Mesodermal cell (in vitro differentiated cells): ENCODE data around the gene REEP6.
A peak's percentile ranks its signal among the peaks of the same experiment; 100 is the strongest.

ENCODE experiments used
- H3K27ac ChIP-seq: 2 replicates; pipeline ENCODE4 v1.7.0; 2013; ENCODE audit warnings: mild to moderate bottlenecking, low read depth, low read length, moderate library complexity; ENCODE audit not compliant: severe bottlenecking
- H3K36me3 ChIP-seq: 2 replicates; pipeline ENCODE4 v1.7.1; 2013; ENCODE audit warnings: mild to moderate bottlenecking, low read length, moderate library complexity; ENCODE audit not compliant: control insufficient read depth, insufficient read depth
- H3K4me1 ChIP-seq: one replicate; pipeline ENCODE4 v1.7.1; 2013; ENCODE audit warnings: mild to moderate bottlenecking, low read length; ENCODE audit not compliant: insufficient read depth, control insufficient read depth, poor library complexity, severe bottlenecking
- H3K4me3 ChIP-seq: 2 replicates; pipeline ENCODE4 v1.7.0; 2013; ENCODE audit warnings: low read length, control low read depth, mild to moderate bottlenecking; ENCODE audit not compliant: insufficient read depth, poor library complexity, severe bottlenecking; ENCODE audit errors: extremely low read depth
- H3K9me3 ChIP-seq: 2 replicates; pipeline ENCODE4 v1.7.1; 2013; ENCODE audit warnings: mild to moderate bottlenecking, low read length, moderate library complexity; ENCODE audit not compliant: control insufficient read depth
- WGBS, 2 experiments: methylation state at CpG; one replicate each; pipeline ENCODE4 v1.1.5; 2013; ENCODE audit warnings: missing lambda C conversion rate in 2 of 2; ENCODE audit not compliant: insufficient coverage in 2 of 2; 5-methylcytosine and 5-hydroxymethylcytosine counted together

REEP6 gene

GRCh38 chr19:1522838-1523237, 31.9 kb downstream of the REEP6 start:
- Histone ChIP-seq H3K4me1 (no peaks in the 10 kb centered on the region), H3K4me3 (no peak overlapping the region), H3K27ac (no peak overlapping the region), H3K36me3 (no peaks in the 10 kb centered on the region), H3K9me3 (no peaks in the 10 kb centered on the region)
- 75 to 82% methylated on average over 15 to 18 of the region's 18 CpGs for WGBS, 2 experiments

GRCh38 chr19:1523412-1524286, 32.7 kb downstream of the REEP6 start, which contains the start of gene PLK5:
PLK5 (plus strand) TSS chr19:1524077; CDS start chr19:1526997, 2,920 bp downstream.
- peak within 1 kb of the TSS; percentile 2 for H3K4me3 ChIP-seq
- WGBS, 2 experiments: 11 to 20% methylated on average over 47 to 60 of the region's 92 CpGs

GRCh38 chr19:1524287-1524971, 33.4 kb downstream of the REEP6 start:
- 19 to 22% methylated on average over 25 to 31 of the region's 49 CpGs for WGBS, 2 experiments

More at GRCh38 chr19:1523412-1524286, 32.7 kb downstream of the REEP6 start, which contains the start of gene PLK5:
- Histone ChIP-seq H3K36me3 (no peaks in the 10 kb centered on the region), H3K4me1 (no peaks in the 10 kb centered on the region), H3K9me3 (no peaks in the 10 kb centered on the region), H3K27ac (no peak within 1 kb of the TSS)

GRCh38 chr19:1524972-1525325, 34.0 kb downstream of the REEP6 start:
- H3K4me1 ChIP-seq: no peaks in the 10 kb centered on the region
- no peak overlapping the region for H3K27ac ChIP-seq
- no peak overlapping the region for H3K4me3 ChIP-seq
- 69 to 79% methylated on average over 16 of the region's 17 CpGs for WGBS, 2 experiments
- no peaks in the 10 kb centered on the region for H3K9me3 ChIP-seq
- H3K36me3 ChIP-seq: no peaks in the 10 kb centered on the region

More at GRCh38 chr19:1524287-1524971, 33.4 kb downstream of the REEP6 start:
- H3K9me3 ChIP-seq: no peaks in the 10 kb centered on the region
- H3K4me1 ChIP-seq: no peaks in the 10 kb centered on the region
- no peak overlapping the region for H3K27ac ChIP-seq
- H3K4me3 ChIP-seq: peak overlapping the region; percentile 2
- H3K36me3 ChIP-seq: no peaks in the 10 kb centered on the region

- no peaks in the 10 kb centered on the region for H3K9me3 ChIP-seq
- no peak overlapping the region for H3K4me3 ChIP-seq
- H3K4me1 ChIP-seq: no peaks in the 10 kb centered on the region
- no peaks in the 10 kb centered on the region for H3K36me3 ChIP-seq
- 65 to 68% methylated on average over 29 to 31 of the region's 31 CpGs for WGBS, 2 experiments
- H3K27ac ChIP-seq: no peak overlapping the region
Measured at GRCh38 chr19:1525343-1525742, 34.4 kb downstream of the REEP6 start.

- 79 to 87% methylated on average over 22 to 25 of the region's 33 CpGs for WGBS, 2 experiments
- Histone ChIP-seq H3K36me3 (no peaks in the 10 kb centered on the region), H3K4me3 (no peak overlapping the region), H3K9me3 (no peaks in the 10 kb centered on the region), H3K4me1 (no peaks in the 10 kb centered on the region), H3K27ac (no peak overlapping the region)
Measured at GRCh38 chr19:1526066-1526778, 35.2 kb downstream of the REEP6 start.

GRCh38 chr19:1526979-1527649, 36.1 kb downstream of the REEP6 start:
- no peak overlapping the region for H3K4me3 ChIP-seq
- 83 to 89% methylated on average over 13 to 14 of the region's 18 CpGs for WGBS, 2 experiments
- no peaks in the 10 kb centered on the region for H3K36me3 ChIP-seq
- no peaks in the 10 kb centered on the region for H3K9me3 ChIP-seq
- no peaks in the 10 kb centered on the region for H3K4me1 ChIP-seq
- no peak overlapping the region for H3K27ac ChIP-seq

- Histone ChIP-seq H3K36me3 (no peaks in the 10 kb centered on the region), H3K9me3 (no peaks in the 10 kb centered on the region), H3K4me3 (no peak overlapping the region), H3K27ac (no peak overlapping the region), H3K4me1 (no peaks in the 10 kb centered on the region)
- 77 to 78% methylated on average over 20 to 26 of the region's 27 CpGs for WGBS, 2 experiments
Measured at GRCh38 chr19:1527650-1528309, 36.8 kb downstream of the REEP6 start.

- no peaks in the 10 kb centered on the region for H3K36me3 ChIP-seq
- no peak overlapping the region for H3K4me3 ChIP-seq
- no peaks in the 10 kb centered on the region for H3K9me3 ChIP-seq
- no peak overlapping the region for H3K27ac ChIP-seq
- WGBS, 2 experiments: 80 to 89% methylated on average over 11 to 13 of the region's 23 CpGs
- H3K4me1 ChIP-seq: no peaks in the 10 kb centered on the region
Measured at GRCh38 chr19:1528596-1529429, 37.8 kb downstream of the REEP6 start.
